ENCODE data around the gene MED14. TPM values are rescaled to one million over a fixed set of nuclear protein-coding genes. Genes with fewer than 3 reads are reported as not detected.
A peak's percentile ranks its signal among the peaks of the same experiment; 100 is the strongest.

Gene MED14
- total RNA-seq, 1 experiment from 2014 or later = 18.9 TPM

DNA sequence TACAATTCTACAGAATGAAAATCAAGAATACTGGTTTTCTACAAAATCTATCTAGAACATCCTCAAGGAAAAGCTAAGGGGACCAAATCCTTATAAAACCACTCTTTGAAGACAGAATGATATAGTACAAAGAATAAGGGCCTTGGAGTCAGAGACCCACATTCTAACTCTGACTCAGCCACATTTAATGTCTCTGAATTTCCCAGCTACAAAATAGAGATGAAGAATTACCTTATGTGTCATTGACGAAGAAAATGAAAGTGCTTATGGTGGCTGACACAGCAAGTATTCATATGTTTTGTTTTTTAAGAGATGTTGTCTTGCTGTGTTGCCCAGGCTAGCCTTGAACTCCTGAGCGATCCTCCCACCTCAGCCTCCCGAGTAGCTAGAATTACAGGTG, 52.1 kb downstream of the MED14 start:
- Histone ChIP-seq H3K4me1 (replicated peaks) (no peaks in the 10 kb centered on the region), H3K27ac (no peak overlapping the region), H3K27me3 (replicated peaks) (no peaks in the 10 kb centered on the region), H3K4me3 (no peak overlapping the region), H3K36me3 (peaks cover 11% of the 10 kb centered on the region), H3K9me3 (replicated peaks) (no peaks in the 10 kb centered on the region)
- no peak for DNase-seq (ENCODE audit: low read depth in 1 of 2, low spot score in 2 of 2)

DNA sequence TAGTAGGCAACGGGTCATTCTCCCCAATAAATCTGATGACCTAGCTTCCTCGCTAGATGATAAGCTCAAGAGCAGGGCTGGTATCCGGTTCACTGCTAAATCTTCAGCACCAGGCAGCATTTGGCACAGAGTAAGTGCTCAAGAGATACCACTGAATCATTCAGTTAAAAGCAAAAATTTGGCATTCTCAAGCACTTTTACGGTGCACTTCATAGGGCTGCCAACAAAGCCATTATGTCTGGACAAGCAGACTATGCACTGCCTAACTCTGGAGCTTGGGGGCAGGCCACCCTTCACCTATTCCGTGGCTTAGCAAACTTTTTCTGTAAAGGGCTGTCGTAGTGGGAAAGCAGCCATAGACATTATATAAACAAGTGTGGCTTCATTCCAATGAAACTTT, 64.2 kb downstream of the MED14 start:
- Histone ChIP-seq H3K36me3 (peaks cover 13% of the 10 kb centered on the region), H3K4me1 (replicated peaks) (no peaks in the 10 kb centered on the region), H3K27ac (no peak overlapping the region), H3K9me3 (replicated peaks) (no peaks in the 10 kb centered on the region), H3K27me3 (replicated peaks) (no peaks in the 10 kb centered on the region), H3K4me3 (no peak overlapping the region)
- no peak for DNase-seq (ENCODE audit: low read depth in 1 of 2, low spot score in 2 of 2)

DNA sequence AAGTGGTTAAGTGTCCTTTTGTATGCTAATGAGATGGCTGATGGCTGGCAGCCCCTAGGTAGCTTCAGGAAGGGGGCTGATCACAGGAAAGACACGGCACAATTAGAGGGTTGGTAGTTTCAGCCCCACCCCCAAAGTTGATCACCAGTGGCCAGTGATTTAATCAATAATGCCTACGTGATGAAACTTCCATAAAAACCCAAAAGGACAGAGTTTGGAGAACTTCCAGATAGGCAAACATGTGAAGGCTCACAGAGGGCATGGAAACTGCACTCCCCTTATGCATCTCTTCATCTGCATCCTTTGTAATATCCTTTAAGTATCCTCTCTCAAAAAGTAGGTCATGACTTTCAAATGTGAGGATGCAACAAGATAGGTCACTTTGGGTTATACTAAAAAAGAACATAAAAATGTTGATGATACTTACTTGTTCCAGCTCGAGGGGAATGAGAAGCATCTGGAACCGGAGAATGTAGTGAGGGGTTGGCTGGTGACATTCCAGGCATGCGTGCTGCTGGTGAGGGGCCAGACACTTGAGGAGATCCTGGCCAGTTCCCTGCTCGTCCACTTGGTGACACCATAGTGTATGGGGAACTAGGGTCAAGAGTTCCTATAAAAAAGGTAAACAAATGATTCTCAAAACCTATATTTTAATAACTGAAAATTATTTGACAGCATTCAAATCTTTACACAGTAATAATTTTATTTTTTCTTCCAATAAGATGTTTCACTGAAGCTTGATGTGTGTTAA, 71.3 kb downstream of the MED14 start:
- no peaks in the 10 kb centered on the region for H3K9me3 ChIP-seq (replicated peaks)
- H3K4me1 ChIP-seq (replicated peaks) = no peaks in the 10 kb centered on the region

DNA sequence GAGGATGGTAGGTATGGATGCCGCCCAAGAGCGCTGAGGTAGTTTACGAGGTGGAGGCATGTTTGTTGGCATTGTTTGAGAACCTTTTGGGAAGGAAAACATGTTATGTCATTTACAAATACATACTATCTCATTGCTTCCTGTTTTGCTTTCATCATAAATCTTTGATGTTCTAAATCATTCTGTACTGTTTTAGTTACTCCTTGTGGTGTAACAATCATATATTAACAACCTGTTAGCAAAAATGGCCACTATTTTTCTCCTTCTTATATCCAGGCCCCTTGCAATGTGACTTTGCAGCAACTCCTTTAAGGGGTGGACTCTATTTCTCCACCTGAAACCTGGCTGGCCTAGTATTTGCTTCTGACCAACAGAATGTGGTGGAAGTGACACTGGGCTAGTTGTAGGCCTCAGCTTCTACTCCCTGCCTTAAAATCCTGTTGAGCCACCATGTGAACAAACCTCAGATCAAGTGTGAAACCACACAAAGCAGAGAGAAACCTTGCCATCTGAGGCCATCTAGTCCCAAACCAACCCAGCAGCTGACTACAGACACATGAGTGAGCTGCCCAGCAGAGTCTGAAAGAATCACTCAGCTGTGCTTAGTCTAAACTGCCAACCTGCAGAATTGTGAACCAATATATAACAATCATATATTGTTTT, 72.1 kb downstream of the MED14 start:
- peaks cover 18% of the 10 kb centered on the region for H3K36me3 ChIP-seq

More for the DNA sequence above, 71.3 kb downstream of the MED14 start:
- no peak for DNase-seq (ENCODE audit: low read depth in 1 of 2, low spot score in 2 of 2)
- no peak overlapping the region for H3K27ac ChIP-seq
- H3K36me3 ChIP-seq = peaks cover 19% of the 10 kb centered on the region
- no peaks in the 10 kb centered on the region for H3K27me3 ChIP-seq (replicated peaks)
- H3K4me3 ChIP-seq = no peak overlapping the region

DNA sequence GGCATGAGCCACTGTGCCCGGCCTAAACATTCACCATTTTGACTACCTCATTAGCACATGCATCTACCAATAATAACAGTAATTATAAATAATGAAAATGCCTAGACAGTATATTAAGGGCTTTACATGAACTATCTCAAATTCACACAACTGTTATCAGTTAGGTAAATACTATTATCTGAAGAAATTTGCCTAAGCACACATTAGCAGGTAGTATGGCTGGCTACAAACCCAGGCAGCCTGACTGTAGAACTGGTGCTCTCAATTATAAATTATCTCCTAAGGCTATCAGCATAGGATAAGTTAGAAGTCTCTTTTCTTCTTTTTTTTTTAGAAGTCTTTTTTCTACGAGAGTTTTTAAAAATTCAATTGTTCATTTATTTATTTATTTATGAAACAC, 73.9 kb downstream of the MED14 start:
- no peaks in the 10 kb centered on the region for H3K9me3 ChIP-seq (replicated peaks)
- DNase-seq (ENCODE audit: low read depth in 1 of 2, low spot score in 2 of 2) = no peak
- no peaks in the 10 kb centered on the region for H3K4me1 ChIP-seq (replicated peaks)
- H3K27ac ChIP-seq = no peak overlapping the region
- H3K4me3 ChIP-seq = no peak overlapping the region
- H3K27me3 ChIP-seq (replicated peaks) = no peaks in the 10 kb centered on the region
- H3K36me3 ChIP-seq = peaks cover 18% of the 10 kb centered on the region

More for the DNA sequence above, 72.1 kb downstream of the MED14 start:
- no peak overlapping the region for H3K4me3 ChIP-seq
- DNase-seq (ENCODE audit: low read depth in 1 of 2, low spot score in 2 of 2) = no peak
- no peak overlapping the region for H3K27ac ChIP-seq
- no peaks in the 10 kb centered on the region for H3K27me3 ChIP-seq (replicated peaks)
- no peaks in the 10 kb centered on the region for H3K4me1 ChIP-seq (replicated peaks)
- no peaks in the 10 kb centered on the region for H3K9me3 ChIP-seq (replicated peaks)

DNA sequence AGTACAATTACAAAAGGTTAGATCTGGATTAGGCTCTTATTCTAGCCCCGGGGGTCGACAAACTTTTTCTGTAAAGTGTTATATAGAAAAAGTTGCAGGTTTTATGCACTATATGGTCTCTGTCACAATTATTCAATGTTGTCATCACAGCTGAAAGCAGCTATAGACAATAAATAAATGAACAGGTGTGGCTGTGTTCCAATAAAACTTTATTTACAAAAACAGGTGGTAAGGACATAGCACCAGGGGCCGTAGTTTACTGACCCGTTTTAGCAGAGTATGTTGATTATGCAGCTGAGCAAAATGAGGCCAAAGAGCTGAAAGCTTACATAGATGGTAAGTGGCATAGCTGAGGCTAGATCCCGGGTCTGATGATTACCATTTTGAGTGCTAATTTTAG, 75.0 kb downstream of the MED14 start:
- no peak for DNase-seq (ENCODE audit: low read depth in 1 of 2, low spot score in 2 of 2)
- no peaks in the 10 kb centered on the region for H3K9me3 ChIP-seq (replicated peaks)
- H3K27ac ChIP-seq = no peak overlapping the region
- no peaks in the 10 kb centered on the region for H3K4me1 ChIP-seq (replicated peaks)
- no peaks in the 10 kb centered on the region for H3K27me3 ChIP-seq (replicated peaks)
- H3K36me3 ChIP-seq = peaks cover 18% of the 10 kb centered on the region
- no peak overlapping the region for H3K4me3 ChIP-seq

DNA sequence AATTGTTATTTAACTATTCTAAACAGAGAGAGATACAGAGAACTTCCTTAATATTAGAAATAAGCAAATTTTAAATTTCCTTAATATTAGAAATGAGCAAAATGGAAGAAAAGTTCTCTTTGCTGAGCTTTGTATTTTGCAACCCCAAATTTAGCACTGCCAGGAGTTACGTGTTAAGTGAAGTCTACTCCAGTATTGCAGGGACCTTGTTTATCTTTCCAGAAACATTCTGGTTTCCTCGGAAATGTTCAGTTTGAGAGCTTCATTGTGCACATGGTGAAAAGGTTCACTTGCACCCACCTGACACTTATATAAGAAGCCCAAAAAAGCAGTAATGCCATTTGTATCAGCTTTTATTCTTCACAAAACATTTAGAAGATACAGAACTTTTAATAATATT, 81.8 kb downstream of the MED14 start:
- no peak for DNase-seq (ENCODE audit: low read depth in 1 of 2, low spot score in 2 of 2)
- H3K4me1 ChIP-seq (replicated peaks) = no peaks in the 10 kb centered on the region
- H3K36me3 ChIP-seq = peaks cover 3% of the 10 kb centered on the region; the same call in 1 of the 2 replicates

DNA sequence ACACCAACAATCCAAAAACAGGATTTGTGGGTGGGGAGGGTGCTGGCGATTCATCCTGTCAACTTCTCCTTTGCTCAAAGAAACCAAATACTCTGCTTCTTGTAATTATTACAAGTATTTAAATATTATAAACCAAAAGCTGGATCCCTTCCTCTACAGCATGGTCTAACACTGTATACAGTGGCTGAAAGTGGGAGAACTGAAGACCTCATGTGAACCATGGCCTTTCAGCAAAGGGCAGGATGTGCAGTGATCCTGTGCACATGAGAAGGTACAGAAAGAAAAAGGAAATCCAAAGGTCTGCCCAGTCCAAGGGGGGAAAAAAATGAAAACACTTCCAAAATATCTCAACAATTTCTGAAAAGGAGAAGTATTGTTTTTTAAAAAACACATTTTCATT, 82.7 kb downstream of the MED14 start:
- no peak overlapping the region for H3K27ac ChIP-seq
- peaks cover 4% of the 10 kb centered on the region; the same call in 1 of the 2 replicates for H3K4me1 ChIP-seq (replicated peaks)
- no peak overlapping the region for H3K4me3 ChIP-seq
- H3K27me3 ChIP-seq (replicated peaks) = no peaks in the 10 kb centered on the region
- peaks cover 3% of the 10 kb centered on the region; the same call in 1 of the 2 replicates for H3K36me3 ChIP-seq
- DNase-seq (ENCODE audit: low read depth in 1 of 2, low spot score in 2 of 2) = no peak
- no peaks in the 10 kb centered on the region for H3K9me3 ChIP-seq (replicated peaks)

More for the DNA sequence above, 81.8 kb downstream of the MED14 start:
- no peak overlapping the region for H3K4me3 ChIP-seq
- no peaks in the 10 kb centered on the region for H3K27me3 ChIP-seq (replicated peaks)
- no peak overlapping the region for H3K27ac ChIP-seq
- H3K9me3 ChIP-seq (replicated peaks) = no peaks in the 10 kb centered on the region

DNA sequence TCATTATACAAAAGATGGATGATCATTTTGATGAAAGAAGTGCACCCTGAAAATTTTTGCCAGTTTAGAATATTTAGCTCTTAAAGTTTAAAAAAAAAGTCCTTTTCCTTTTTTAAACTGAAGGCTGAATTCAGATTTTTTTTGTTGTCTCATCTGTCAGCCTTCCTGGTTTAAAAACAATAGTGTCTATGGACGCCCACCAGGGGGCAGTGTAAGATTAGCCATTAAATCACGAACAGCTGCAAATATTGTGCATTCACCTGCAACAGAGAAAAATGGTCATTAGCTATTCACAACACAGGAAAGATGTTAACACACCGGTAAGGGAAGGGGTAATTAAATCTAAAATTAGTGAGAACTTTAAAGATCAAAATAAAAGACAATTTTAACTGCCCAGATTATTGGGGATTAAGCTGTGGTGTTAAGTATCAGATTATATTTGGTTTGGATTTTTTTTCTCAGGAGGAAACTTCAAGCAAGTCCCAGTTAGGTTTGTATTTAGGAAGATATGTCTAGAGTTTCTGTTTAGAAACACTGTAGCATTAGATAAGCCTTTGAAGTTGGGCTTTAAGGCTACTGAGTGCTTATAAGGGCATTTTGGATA, 83.6 kb downstream of the MED14 start:
- H3K4me3 ChIP-seq = no peak overlapping the region
- H3K9me3 ChIP-seq (replicated peaks) = no peaks in the 10 kb centered on the region
- peaks cover 5% of the 10 kb centered on the region; the same call in 1 of the 2 replicates for H3K4me1 ChIP-seq (replicated peaks)
- peak in 1 of 2 experiments; percentile 27 for DNase-seq (ENCODE audit: low read depth in 1 of 2, low spot score in 2 of 2)
- H3K36me3 ChIP-seq = peaks cover 3% of the 10 kb centered on the region; the same call in 1 of the 2 replicates
- no peak overlapping the region for H3K27ac ChIP-seq
- no peaks in the 10 kb centered on the region for H3K27me3 ChIP-seq (replicated peaks)

DNA sequence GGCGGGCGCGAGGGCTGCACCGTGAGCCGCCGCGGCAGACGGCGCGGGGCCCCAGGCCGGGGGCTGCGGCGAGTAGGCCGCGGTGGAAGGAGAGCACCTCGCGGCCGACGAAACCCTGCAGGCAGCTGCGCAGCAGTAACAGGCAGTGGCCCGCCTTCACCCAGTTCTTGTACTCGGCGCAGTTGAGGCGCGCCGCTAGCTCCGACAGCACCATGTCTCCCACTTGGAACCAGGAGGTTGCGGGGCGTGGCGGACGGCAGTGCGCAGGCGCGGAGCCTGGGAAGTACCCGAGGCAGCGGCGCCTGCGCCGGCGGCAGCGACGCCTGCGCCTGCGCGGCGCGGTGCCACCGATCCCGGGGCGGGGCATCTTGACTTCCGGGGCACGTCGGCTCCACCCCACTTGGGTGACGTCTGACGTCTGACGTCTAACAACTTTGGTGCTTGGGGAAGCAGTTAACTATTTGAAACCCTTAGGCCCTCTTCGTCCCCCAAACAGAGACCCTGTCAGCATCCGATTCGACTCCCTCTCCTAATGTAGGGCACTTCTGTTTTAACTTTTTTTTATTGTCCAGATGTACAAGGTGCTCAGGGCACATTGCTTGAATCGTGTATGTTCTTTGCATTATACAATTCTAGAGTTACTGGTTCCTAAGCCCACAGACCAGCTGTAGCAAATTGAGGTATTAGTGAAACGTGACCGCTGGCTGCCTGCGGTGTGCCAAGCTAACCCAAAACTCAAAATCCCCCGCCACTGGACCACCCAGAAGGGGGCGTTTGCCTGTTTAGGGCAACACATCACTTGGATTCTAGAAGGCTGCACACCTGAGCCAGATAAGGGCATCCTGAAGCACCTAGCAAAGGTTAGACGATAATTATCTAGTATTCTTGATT, 87.8 kb downstream of the MED14 start, which contains the start of gene CXorf38:
Gene CXorf38 (minus strand): TSS at position 255 of the 891 bp plus-strand sequence. CDS start 41 bp downstream, at position 214.
- no peaks in the 10 kb centered on the region for H3K27me3 ChIP-seq (replicated peaks)
- H3K27ac ChIP-seq = peak within 1 kb of the TSS; percentile 70
- H3K4me3 ChIP-seq = peak within 1 kb of the TSS; percentile 59
- H3K9me3 ChIP-seq (replicated peaks) = no peaks in the 10 kb centered on the region
- no peaks in the 10 kb centered on the region for H3K36me3 ChIP-seq
- peaks cover 20% of the 10 kb centered on the region for H3K4me1 ChIP-seq (replicated peaks)
- DNase-seq (ENCODE audit: low read depth in 1 of 2, low spot score in 2 of 2) = peak; percentile 82 to 86

DNA sequence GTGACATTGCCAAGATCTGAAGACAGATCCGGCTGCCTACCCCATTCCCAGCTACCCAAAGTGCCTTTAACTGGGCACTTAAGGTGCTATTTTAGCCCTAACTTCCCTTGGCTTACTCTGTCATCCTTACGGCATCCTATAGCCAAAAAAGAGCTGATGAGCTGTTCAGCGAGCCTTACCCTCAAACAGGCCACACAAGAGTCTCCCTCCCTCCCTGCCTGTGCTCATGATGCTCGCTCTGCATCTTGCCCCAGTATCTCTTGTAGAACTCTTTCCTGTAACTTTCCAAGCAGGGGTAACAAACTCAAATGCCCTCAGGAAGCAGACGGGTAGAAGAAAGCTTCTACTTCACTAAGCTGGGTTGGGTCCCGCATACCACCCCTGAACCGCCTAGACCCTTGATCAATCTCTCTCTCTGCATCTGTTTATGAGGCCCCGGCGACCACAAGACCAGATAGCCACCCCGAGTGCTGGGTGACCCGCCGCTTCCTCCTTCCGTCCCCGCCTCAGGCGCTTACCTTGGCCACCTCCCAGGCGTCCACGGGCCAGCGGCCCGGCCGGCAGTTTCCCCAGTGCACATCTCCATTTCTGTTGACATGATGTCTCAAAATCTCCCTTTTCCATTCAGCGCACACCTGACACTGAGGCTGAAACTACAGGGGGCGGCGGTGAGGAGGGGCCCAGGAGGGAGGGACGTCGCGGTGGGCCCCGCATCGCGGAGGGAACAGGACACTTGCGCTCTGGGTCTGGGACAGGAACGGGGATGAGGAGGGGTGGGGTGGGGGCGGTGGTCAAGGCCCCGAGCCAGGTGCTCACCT, 88.6 kb downstream of the MED14 start:
- no peaks in the 10 kb centered on the region for H3K27me3 ChIP-seq (replicated peaks)
- no peaks in the 10 kb centered on the region for H3K9me3 ChIP-seq (replicated peaks)
- no peaks in the 10 kb centered on the region for H3K36me3 ChIP-seq
- peak overlapping the region; percentile 59 for H3K4me3 ChIP-seq
- H3K27ac ChIP-seq = 0 out of 2 replicates have a peak overlapping the region, but pooled peaks have one; percentile 17
- H3K4me1 ChIP-seq (replicated peaks) = peaks cover 20% of the 10 kb centered on the region
- DNase-seq (ENCODE audit: low read depth in 1 of 2, low spot score in 2 of 2) = peak in 1 of 2 experiments; percentile 43

DNA sequence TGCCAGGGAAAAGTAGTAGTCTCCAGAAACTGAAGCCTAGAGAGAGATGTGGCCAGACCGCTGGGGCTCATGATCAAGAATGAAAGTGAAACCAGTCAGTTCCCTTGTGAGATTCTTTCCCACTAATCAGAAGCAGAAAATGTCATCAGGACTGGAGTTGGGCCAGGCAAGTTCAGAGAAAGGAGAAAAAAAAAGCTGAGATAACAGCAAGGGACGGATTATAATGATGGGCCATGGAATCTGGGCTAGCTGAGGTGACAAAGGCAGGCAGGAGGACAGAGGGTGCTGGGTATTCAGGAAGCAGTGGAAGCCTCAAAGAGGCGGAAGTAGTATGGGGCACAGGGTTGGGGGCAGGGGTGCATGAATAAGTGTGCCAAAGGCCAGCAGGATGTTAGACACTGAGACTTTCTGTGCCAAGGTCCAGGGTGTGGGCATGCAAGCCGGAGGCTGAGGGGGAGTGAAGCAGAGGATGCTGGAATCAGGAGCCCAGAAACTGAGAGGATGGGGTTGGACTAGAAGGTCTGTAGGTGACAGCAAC, 90.5 kb downstream of the MED14 start:
- H3K27me3 ChIP-seq (replicated peaks) = no peaks in the 10 kb centered on the region
- peak overlapping the region; percentile 79 for H3K27ac ChIP-seq
- no peaks in the 10 kb centered on the region for H3K36me3 ChIP-seq
- H3K9me3 ChIP-seq (replicated peaks) = no peaks in the 10 kb centered on the region
- peak; percentile 55 to 75 for DNase-seq (ENCODE audit: low read depth in 1 of 2, low spot score in 2 of 2)
- peaks cover 20% of the 10 kb centered on the region for H3K4me1 ChIP-seq (replicated peaks)
- H3K4me3 ChIP-seq = peak overlapping the region; percentile 34

All from SJSA1 (cell line).